ENCODE data around the gene SFXN5.

Gene SFXN5

DNA sequence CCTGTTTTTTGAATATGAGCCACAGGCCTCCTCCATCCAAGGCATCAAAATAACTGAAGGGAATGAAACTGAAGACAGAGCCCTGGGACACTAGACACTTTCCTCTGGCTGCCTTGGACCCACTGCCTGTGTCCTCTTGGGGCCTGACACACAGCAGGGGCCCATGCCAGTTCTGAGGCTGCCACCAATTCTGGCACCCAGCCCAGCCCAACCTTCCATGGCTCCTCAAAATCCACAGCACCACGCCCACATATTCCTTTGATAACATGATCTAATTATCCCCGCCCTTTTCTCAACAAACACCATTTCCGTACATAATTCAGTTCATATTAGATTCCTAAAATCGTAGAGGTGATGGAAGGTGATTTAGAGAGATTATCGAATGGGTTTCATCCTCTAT is 90.0 kb downstream of the SFXN5 start:
- no peak for DNase-seq (ENCODE audit: extremely low read depth in 1 of 2, low read depth in 1 of 2)

DNA sequence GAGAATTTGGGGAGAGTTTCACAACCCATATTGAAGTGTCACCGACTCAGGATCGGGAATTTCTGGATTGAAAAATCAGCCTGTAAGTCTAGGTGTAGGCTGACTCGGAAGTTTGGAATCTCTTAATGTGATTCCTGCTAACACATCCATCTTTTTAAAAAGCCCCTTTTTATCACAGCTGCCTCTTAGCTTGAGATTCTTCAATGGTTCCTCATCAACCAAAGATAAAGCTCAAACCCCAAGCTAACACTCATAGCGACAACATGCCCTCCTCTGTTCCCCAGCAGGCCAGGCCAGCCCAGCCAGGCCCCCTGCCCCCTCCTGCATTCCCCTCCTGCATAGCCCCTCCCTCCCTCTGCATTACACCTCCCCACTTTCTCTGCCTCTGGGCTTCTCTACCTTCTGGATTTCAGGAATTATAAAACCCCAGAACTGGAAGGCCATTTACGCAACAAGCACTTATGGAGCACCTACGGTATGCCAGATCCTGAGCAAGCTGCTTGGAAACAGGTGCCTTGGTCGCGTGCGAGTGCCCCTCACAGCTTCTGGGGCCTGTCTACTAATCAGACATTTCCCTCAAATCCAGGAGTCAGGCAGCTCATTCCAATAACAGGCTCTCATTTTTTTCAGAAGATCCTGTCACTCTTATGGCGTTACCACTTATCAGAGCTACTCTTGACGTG is 90.8 kb downstream of the SFXN5 start:
- no peak for DNase-seq (ENCODE audit: extremely low read depth in 1 of 2, low read depth in 1 of 2)

DNA sequence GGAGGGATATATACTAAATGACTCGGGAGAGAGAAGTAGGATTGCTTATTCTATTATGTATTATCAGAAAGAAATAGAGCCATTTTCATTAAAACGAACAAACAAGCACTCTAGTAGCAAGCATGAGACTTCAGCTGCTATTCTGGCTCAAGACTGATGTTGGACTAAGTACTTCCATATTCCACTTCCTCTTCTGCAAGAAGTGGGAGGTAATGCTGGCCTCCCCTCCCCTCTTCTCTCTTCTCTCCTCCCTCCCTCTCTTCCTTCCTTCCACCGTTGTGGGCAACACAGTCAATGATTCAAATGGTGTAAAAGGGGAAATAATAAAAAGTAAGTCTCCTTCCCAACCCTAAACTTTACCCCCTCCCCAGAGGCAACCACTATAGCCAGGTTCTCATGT is 91.6 kb downstream of the SFXN5 start:
- no peak for DNase-seq (ENCODE audit: extremely low read depth in 1 of 2, low read depth in 1 of 2)

DNA sequence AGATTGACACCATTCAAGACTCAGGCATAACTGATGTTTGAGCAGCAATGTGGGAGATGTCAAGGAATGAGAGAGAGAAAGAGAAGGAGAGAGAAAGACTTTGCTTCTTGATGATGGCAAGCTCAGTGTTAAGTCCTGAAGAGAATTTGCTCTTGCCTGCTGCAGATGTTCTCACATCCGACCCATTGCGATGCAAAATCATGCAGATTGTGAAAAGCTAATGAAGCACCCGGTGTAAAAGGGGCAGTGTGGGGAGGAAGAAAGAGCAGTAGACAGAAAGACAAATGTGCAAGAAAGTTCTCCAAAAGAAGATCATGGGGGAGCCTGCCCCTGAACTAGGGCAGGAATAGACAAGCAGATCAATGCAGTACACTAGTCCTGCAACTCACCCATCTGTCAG is 96.5 kb downstream of the SFXN5 start:
- DNase-seq (ENCODE audit: extremely low read depth in 1 of 2, low read depth in 1 of 2): no peak

GRCh38 chr2:72974436-72974754 is 97.1 kb downstream of the SFXN5 start:
- DNase-seq (ENCODE audit: extremely low read depth in 1 of 2, low read depth in 1 of 2): no peak

GRCh38 chr2:72973566-72974435 is 97.7 kb downstream of the SFXN5 start:
- DNase-seq (ENCODE audit: extremely low read depth in 1 of 2, low read depth in 1 of 2): peak in 1 of 2 donors; percentile 16

GRCh38 chr2:72973137-72973535 is 98.4 kb downstream of the SFXN5 start:
- no peak for DNase-seq (ENCODE audit: extremely low read depth in 1 of 2, low read depth in 1 of 2)

- DNase-seq (ENCODE audit: extremely low read depth in 1 of 2, low read depth in 1 of 2): no peak
These were observed 99.0 kb downstream of the SFXN5 start for GRCh38 chr2:72972352-72973136.

- no peak for DNase-seq (ENCODE audit: extremely low read depth in 1 of 2, low read depth in 1 of 2)
These were observed 100.5 kb downstream of the SFXN5 start for GRCh38 chr2:72971036-72971435.

- DNase-seq (ENCODE audit: extremely low read depth in 1 of 2, low read depth in 1 of 2): no peak
These were observed 101.8 kb downstream of the SFXN5 start for GRCh38 chr2:72969706-72970105.

DNA sequence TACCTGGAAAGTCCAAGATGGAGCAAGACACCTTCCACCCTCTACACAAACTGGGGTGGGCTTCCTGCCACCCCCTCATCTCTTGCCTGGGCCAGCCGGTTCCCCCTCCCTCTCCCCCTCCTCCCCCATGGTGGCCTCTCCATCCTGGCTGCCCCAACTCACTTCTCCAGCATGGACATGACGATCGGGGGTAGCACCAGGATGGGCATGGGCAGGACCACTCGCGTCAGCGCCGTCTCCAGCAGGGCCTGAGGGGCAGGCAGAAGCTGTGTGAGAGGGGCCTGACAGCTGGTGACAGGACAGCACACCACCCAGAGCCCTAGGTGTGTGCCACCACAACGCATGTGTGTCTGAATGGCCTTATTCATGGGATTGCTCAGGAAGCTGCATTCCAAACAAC is 103.2 kb downstream of the SFXN5 start:
- DNase-seq (ENCODE audit: extremely low read depth in 1 of 2, low read depth in 1 of 2): no peak

DNA sequence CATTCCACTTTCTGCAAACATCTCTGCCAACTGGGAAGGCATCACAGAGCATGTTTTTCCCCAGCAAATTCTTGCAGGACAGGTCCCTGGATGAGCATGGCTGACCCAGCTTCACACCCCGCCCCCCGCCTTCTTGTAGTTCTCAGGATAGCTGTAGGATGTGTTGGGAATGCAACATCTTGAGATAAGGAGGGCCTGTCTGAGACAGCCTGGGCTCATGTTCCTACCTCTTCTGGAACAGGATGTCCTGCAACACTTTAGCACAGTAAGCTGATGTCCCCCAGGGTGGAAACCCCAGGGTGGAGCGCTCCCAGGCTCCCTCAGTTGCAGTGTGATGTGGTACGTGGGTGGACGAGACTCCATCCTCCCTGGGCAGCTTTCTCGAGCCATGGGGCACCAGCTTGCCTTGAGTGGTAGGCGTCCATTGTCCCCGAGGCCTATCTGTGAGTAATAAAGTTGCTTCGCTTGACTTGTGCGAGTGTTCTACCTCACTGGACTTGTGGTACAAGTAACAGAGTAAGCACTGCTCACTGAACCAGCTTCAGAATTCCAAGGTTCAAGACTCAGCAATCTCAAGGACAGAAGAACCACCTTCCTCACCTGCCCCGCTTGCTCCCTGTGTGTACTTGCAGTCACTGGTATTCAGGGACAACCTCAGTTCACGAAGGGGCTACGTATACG is 105.6 kb downstream of the SFXN5 start:
- no peak for DNase-seq (ENCODE audit: extremely low read depth in 1 of 2, low read depth in 1 of 2)

DNA sequence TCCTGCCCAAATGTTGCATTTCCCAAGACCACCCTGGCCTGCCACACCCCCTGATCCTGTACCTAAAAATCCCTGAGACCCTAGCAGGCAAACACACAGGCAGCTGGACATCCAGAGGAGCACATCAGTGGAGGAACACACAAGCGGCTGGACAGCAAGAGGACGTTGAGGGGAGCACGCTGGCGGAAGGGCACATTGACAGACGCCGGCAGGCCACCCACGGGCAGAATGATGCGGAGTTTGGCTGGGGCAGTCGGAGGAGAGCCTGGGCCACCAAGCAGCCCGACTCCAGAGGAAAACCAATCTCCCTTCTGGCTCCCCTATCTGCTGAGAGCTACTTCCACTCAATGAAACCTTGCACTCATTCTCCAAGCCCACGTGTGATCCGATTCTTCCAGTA is 106.5 kb downstream of the SFXN5 start:
- DNase-seq (ENCODE audit: extremely low read depth in 1 of 2, low read depth in 1 of 2): no peak

DNA sequence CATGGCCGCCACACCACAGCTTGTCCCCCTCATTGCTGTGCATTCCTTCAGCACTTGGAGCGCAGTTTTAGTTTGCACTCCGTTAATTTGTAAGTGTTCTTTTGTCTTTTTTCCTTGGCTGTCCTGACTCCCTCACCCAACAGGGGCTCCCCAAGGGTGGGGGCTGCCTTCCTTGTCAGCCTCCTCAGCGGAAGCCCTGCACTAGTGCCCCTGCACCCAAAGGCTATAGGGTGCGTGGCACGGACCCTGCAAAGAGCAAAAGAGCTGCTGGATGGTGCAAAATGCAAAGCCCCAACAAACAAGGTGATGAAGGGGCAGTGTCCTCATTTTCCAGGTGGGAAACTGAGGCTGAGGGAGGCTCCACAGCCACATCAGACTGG is 107.4 kb downstream of the SFXN5 start:
- no peak for DNase-seq (ENCODE audit: extremely low read depth in 1 of 2, low read depth in 1 of 2)

DNA sequence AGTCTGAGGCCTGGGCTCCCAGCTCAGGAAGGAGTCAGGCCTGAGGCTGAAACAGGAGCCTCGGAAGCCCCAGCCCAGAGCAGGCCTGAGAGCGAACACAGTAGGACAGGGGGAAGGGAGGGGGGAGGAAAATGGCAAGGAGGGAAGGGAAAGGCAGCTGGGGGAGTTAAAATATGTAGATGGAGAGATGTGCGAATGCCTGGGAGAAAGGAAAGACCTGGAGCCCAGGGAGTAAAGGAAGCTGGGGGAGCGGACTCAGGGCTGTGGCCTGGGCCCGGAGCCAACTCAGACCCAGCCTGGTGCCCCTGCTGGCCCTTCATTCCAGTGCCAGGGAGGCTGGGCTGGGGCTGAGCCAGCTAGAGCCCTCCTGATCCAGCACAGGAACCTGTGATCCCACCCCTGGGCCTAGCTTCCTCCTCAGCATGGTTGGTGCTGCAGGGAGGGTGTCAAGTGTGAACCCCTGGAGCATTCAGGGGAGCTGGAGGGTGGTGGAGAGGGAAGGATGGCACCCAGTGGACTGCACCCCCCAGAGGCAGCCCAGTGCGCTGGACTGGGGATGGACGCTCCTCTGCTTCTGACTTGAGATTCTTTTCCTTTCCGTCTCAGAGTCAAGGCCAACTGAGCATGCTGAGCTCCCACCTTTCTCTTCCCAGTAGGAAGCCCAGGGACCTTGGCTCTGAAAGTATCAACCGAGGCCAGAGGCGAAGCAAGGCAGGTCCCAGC is 107.9 kb downstream of the SFXN5 start:
- no peak for DNase-seq (ENCODE audit: extremely low read depth in 1 of 2, low read depth in 1 of 2)

DNA sequence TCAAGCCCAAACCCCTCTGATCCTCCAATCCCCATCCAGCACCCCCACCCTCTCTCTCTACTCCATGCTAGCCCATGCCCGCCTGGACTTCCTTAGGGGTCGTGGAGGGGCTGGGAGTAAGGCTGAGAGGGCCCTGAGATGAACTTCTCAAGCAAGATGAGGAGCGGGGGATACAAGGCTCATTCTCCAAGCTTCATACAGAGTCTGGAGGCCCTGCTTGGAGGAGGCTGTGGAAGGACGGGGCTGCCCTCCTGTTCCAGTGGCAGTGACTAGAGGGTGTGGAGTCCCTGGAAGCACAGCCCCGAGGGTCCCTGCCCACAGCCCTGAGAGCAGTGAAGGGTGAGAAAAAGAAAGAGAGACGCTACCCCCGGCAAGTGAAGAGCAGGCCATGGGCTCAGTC is 108.6 kb downstream of the SFXN5 start:
- no peak for DNase-seq (ENCODE audit: extremely low read depth in 1 of 2, low read depth in 1 of 2)

DNA sequence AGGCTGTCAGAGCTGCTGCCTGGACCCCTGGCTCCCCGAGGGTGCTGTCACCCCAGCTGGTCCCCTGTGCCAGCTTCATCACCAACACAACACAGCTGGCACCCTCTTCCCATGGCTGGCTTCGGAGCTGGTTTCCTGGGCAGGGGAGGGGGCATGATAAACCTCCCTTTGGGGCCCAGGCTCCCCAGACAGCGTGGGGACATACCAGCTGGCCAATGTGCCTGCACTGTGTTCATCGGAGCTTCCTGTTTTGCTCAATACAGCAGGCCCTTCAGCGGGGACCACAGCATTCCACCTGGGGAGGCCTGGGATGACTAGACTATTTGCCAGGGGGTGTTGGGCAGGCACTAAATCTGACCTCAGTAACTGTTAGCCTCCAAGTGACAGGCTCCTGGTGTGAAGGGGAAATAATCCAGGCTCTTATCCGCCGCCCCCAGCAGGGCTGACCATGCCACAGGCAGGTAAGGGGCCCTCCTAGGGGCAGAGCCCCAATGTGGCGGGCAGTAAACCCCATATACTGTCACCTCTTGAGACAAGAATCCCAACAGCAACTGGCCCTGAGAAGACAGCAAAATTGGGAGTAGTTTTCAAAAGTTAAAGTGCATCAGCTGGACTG is 109.6 kb downstream of the SFXN5 start:
- DNase-seq (ENCODE audit: extremely low read depth in 1 of 2, low read depth in 1 of 2): no peak

DNA sequence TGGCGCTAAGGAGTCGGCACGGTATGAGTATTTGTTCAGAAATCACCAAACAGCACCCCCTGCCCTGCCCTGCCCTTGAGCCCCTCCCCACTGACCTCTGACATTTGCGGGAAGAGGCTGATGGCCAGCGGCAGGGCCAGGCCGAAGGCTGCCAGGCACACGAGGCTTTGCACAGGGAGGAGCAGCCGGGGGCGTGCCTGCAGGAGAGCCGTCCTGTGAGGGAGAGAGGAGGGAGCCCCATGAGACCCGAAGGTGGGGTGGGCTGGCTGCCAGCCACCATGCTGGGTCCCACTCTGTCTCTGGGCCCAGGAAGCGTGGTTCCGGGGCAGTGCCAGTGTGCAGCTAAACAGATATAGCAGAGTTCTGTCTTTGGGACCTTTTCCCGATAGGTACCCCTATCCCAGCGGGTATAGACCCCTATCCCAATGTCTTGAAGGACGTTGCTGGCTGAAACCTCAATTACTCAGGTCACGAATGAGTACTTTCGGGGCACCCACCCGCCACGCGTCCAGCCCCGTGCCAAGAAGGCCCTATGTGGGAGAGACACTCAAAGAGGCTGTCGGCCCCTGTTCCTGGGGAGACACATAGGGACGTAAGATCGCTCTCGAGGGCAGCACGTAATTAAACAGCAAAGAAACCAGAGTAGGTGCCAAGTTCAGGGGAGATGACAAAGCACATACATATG is 110.3 kb downstream of the SFXN5 start:
- no peak for DNase-seq (ENCODE audit: extremely low read depth in 1 of 2, low read depth in 1 of 2)
